Kasumi-1 (cell line): ENCODE results near the gene TMEFF2.
"Not testable (repeated sequence)": the region's sequence is repeated elsewhere in the genome, so short reads cannot be mapped to it uniquely, and the experiment has no call there.

Experiments
- DNase-seq, 2 experiments: peaks; one replicate each; lab custom pipeline; 2025; lab: John Stamatoyannopoulos, UW

TMEFF2 gene

GRCh38 chr2:191931329-191931728 lies 263.4 kb downstream of the TMEFF2 start:
- DNase-seq, result peak; percentile 25 to 58

- DNase-seq, result no peak
Measured at GRCh38 chr2:191930205-191930604, 264.5 kb downstream of the TMEFF2 start.

- no peak for DNase-seq
Measured at GRCh38 chr2:191929288-191929687, 265.4 kb downstream of the TMEFF2 start.

- peak; percentile 39 to 43 for DNase-seq
Measured at GRCh38 chr2:191927991-191928390, 266.7 kb downstream of the TMEFF2 start.

GRCh38 chr2:191927319-191927867 lies 267.3 kb downstream of the TMEFF2 start:
- DNase-seq, result no peak

- DNase-seq, result no peak
Measured at GRCh38 chr2:191926671-191927070, 268.1 kb downstream of the TMEFF2 start.

- DNase-seq, result no peak
Measured at GRCh38 chr2:191923652-191923997, 271.1 kb downstream of the TMEFF2 start.

- DNase-seq, result no peak
Measured at GRCh38 chr2:191922736-191923651, 271.7 kb downstream of the TMEFF2 start.

GRCh38 chr2:191921650-191922049 lies 273.1 kb downstream of the TMEFF2 start:
- not testable (repeated sequence) for DNase-seq

GRCh38 chr2:191920502-191920901 lies 274.2 kb downstream of the TMEFF2 start:
- DNase-seq, result no peak

- no peak for DNase-seq
Measured at GRCh38 chr2:191917967-191918651, 276.6 kb downstream of the TMEFF2 start.

- DNase-seq, result no peak
Measured at GRCh38 chr2:191917430-191917881, 277.3 kb downstream of the TMEFF2 start.

GRCh38 chr2:191916826-191917225 lies 277.9 kb downstream of the TMEFF2 start:
- DNase-seq, result no peak

GRCh38 chr2:191915750-191916149 lies 279.0 kb downstream of the TMEFF2 start:
- no peak for DNase-seq

GRCh38 chr2:191913796-191914195 lies 280.9 kb downstream of the TMEFF2 start:
- DNase-seq, result no peak

GRCh38 chr2:191912764-191913163 lies 282.0 kb downstream of the TMEFF2 start:
- no peak for DNase-seq

- peak; percentile 55 to 68 for DNase-seq
Measured at GRCh38 chr2:191910518-191910917, 284.2 kb downstream of the TMEFF2 start.

GRCh38 chr2:191908874-191909273 lies 285.9 kb downstream of the TMEFF2 start:
- no peak for DNase-seq

GRCh38 chr2:191907545-191907944 lies 287.2 kb downstream of the TMEFF2 start:
- DNase-seq, result no peak

GRCh38 chr2:191907091-191907490 lies 287.6 kb downstream of the TMEFF2 start:
- DNase-seq, result no peak

- DNase-seq, result no peak
Measured at GRCh38 chr2:191905336-191905735, 289.4 kb downstream of the TMEFF2 start.

GRCh38 chr2:191901031-191901430 lies 293.7 kb downstream of the TMEFF2 start:
- no peak for DNase-seq

GRCh38 chr2:191899410-191899809 lies 295.3 kb downstream of the TMEFF2 start:
- no peak for DNase-seq
